Stimulated activated CD8-positive, alpha-beta memory T cell treated with anti-CD3 and anti-CD28 coated beads, Interleukin-2, amount 100 ng/mL, for 48 hours (primary cell): ENCODE results near the gene METTL22.

Experiments used
- DNase-seq, 2 donors: peaks; one replicate each; pipeline ENCODE4 v3.0.0-alpha.2; 2020; ENCODE audit warnings: low read depth in 2 of 2

The METTL22 gene

GRCh38 chr16:8621572-8622314, at the start of gene METTL22:
TSS of gene METTL22 (plus strand) at chr16:8621698. CDS start at chr16:8625666, 3,968 bp downstream.
- DNase-seq, result peak; percentile 93 to 94

- DNase-seq, result no peak
Observed at GRCh38 chr16:8572063-8572918, 49.2 kb upstream of the METTL22 start.

- no peak for DNase-seq
Observed at GRCh38 chr16:8572919-8573724, 48.4 kb upstream of the METTL22 start.

- no peak for DNase-seq
Observed at GRCh38 chr16:8575399-8575798, 46.1 kb upstream of the METTL22 start.

GRCh38 chr16:8576141-8577004, 45.1 kb upstream of the METTL22 start:
- DNase-seq, result no peak

- no peak for DNase-seq
Observed at GRCh38 chr16:8577678-8578304, 43.7 kb upstream of the METTL22 start.

- no peak for DNase-seq
Observed at GRCh38 chr16:8579559-8579958, 41.9 kb upstream of the METTL22 start.

GRCh38 chr16:8581831-8582580, 39.5 kb upstream of the METTL22 start:
- DNase-seq, result no peak

- DNase-seq, result no peak
Observed at GRCh38 chr16:8583199-8583598, 38.3 kb upstream of the METTL22 start.

GRCh38 chr16:8583732-8584131, 37.8 kb upstream of the METTL22 start:
- no peak for DNase-seq

GRCh38 chr16:8585041-8585440, 36.5 kb upstream of the METTL22 start:
- no peak for DNase-seq

GRCh38 chr16:8585857-8586256, 35.6 kb upstream of the METTL22 start:
- DNase-seq, result no peak

GRCh38 chr16:8587065-8587464, 34.4 kb upstream of the METTL22 start:
- no peak for DNase-seq

- no peak for DNase-seq
Observed at GRCh38 chr16:8588682-8589056, 32.8 kb upstream of the METTL22 start.

- no peak for DNase-seq
Observed at GRCh38 chr16:8589057-8589899, 32.2 kb upstream of the METTL22 start.

GRCh38 chr16:8589900-8590688, 31.4 kb upstream of the METTL22 start, which contains the start of gene TMEM114:
TSS of gene TMEM114 (minus strand) at chr16:8590511. CDS start at chr16:8589838, 673 bp downstream.
- DNase-seq, result no peak

- no peak for DNase-seq
Observed at GRCh38 chr16:8590811-8591210, 30.7 kb upstream of the METTL22 start.

GRCh38 chr16:8591451-8591850, 30.0 kb upstream of the METTL22 start:
- no peak for DNase-seq
